AG09319 (cell line): Measurements from ENCODE around the gene CYP24A1.

ENCODE experiments used
- DNase-seq: peaks from one replicate; pipeline ENCODE4 v3.0.0-alpha.2; 2010; ENCODE audit warnings: low read depth; ENCODE audit errors: extremely low read depth
- TF ChIP-seq, protein P1 (sequence below): IDR thresholded peaks from 2 replicates; pipeline ENCODE4 v1.5.1; 2011; ENCODE audit warnings: low read depth, mild to moderate bottlenecking, inconsistent platforms, low read length, moderate library complexity

Gene CYP24A1

DNA sequence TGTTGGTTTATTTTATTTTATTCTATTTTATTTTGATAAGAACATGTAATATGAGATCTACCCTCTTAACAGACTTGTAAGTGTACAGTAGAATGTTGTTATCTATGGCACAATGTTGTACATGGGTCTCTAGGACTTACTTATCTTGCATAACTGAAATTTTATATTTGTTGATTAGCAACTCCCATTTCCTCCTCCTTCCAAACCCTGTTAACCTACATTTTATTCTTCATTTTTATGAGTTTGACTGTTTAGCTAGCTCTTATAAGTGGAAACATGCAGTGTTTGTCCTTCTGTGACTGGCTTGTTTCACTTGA lies 65.5 kb downstream of the CYP24A1 start:
- TF ChIP-seq, protein P1, sequence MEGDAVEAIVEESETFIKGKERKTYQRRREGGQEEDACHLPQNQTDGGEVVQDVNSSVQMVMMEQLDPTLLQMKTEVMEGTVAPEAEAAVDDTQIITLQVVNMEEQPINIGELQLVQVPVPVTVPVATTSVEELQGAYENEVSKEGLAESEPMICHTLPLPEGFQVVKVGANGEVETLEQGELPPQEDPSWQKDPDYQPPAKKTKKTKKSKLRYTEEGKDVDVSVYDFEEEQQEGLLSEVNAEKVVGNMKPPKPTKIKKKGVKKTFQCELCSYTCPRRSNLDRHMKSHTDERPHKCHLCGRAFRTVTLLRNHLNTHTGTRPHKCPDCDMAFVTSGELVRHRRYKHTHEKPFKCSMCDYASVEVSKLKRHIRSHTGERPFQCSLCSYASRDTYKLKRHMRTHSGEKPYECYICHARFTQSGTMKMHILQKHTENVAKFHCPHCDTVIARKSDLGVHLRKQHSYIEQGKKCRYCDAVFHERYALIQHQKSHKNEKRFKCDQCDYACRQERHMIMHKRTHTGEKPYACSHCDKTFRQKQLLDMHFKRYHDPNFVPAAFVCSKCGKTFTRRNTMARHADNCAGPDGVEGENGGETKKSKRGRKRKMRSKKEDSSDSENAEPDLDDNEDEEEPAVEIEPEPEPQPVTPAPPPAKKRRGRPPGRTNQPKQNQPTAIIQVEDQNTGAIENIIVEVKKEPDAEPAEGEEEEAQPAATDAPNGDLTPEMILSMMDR = no peak
- no peak for DNase-seq

DNA sequence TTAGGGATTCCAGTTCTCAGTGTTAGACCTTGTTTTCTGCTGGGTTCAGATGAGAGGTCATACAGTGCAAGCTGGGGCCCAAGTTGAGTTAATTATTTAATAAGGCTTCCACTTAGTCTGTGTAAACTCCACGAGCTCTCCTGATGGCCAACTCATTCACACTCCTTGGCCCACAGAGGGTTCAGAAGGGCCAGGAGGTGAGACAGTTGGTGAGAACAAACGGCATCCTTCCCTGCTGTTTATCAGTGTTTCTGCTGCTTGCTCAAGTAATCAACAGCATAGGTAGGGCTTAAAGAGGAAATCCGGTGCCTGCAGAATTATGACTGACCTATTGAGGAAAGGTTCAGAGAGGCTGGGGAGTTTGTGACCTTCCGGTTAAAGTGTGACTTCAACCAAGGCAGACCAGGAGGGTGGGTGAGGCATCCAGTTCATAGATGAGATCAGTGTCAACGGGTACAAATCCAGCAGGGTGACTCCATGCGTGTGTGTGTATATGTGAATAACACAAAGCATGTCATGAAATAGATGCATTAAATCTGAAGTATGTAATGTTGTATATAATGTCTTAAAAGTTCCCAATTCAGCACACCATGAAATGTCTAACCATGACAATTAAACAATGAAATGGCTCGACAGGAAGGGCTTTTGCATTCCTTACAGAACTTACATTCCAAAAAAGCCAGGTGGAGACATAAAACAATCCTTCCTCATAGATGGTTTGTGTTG lies 66.0 kb downstream of the CYP24A1 start:
- TF ChIP-seq, protein P1 = no peak

GRCh38 chr20:54107181-54107580 lies 66.6 kb downstream of the CYP24A1 start:
- no peak for DNase-seq
- TF ChIP-seq, protein P1 = no peak

More for the DNA sequence above, 66.0 kb downstream of the CYP24A1 start:
- no peak for DNase-seq

- no peak for DNase-seq
- TF ChIP-seq, protein P1 = no peak
These were observed 67.6 kb downstream of the CYP24A1 start for GRCh38 chr20:54106162-54106561.

- no peak for DNase-seq
- TF ChIP-seq, protein P1 = no peak
These were observed 68.1 kb downstream of the CYP24A1 start for GRCh38 chr20:54105653-54106052.

GRCh38 chr20:54104781-54105180 lies 69.0 kb downstream of the CYP24A1 start:
- TF ChIP-seq, protein P1 = no peak
- DNase-seq = no peak

GRCh38 chr20:54103762-54104600 lies 69.8 kb downstream of the CYP24A1 start:
- TF ChIP-seq, protein P1 = no peak
- no peak for DNase-seq
